GM23338 (cell line): ENCODE results near the gene HFE. TPM values are rescaled to one million over a fixed set of nuclear protein-coding genes. Genes with fewer than 3 reads are reported as not detected.

Experiments used
- ATAC-seq: fragments of 200-7000 bp; cut with Tn5 transposase; 3 replicates; pipeline ENCODE4 v1.9.1; 2020
- DNase-seq: peaks from one replicate; pipeline ENCODE4 v3.0.0-alpha.2; 2015; ENCODE audit warnings: low spot score
- H2AFZ ChIP-seq: fragments of 200-600 bp; sonication (generic); 2 replicates; pipeline ENCODE4 v1.8.0; 2016; ENCODE audit warnings: antibody characterized with exemption, mild to moderate bottlenecking, moderate library complexity
- H3F3A ChIP-seq: fragments of 200-600 bp; sonication (generic); replicated peaks from 2 replicates; pipeline ENCODE4 v1.8.0; 2017; ENCODE audit warnings: antibody characterized with exemption, mixed run types, low read depth
- H3K27ac ChIP-seq: fragments of 200-600 bp; sonication (generic); 2 replicates; pipeline ENCODE4 v1.6.1; 2016; ENCODE audit warnings: low read depth
- H3K27me3 ChIP-seq: fragments of 200-600 bp; sonication (generic); 2 replicates; pipeline ENCODE4 v1.8.0; 2016; ENCODE audit warnings: mild to moderate bottlenecking, mixed run types, moderate library complexity; ENCODE audit not compliant: insufficient read depth
- H3K36me3 ChIP-seq: fragments of 200-600 bp; sonication (generic); 2 replicates; pipeline ENCODE4 v1.8.0; 2016; ENCODE audit warnings: mild to moderate bottlenecking; ENCODE audit not compliant: insufficient read depth
- H3K4me1 ChIP-seq: fragments of 200-600 bp; sonication (generic); 2 replicates; pipeline ENCODE4 v1.8.0; 2016; ENCODE audit warnings: mild to moderate bottlenecking, moderate library complexity; ENCODE audit not compliant: insufficient read depth
- H3K4me2 ChIP-seq: fragments of 200-600 bp; sonication (generic); 2 replicates; pipeline ENCODE4 v1.7.1; 2017; ENCODE audit warnings: mixed run types
- H3K4me3 ChIP-seq: fragments of 200-600 bp; sonication (generic); 2 replicates; pipeline ENCODE4 v1.6.1; 2016; ENCODE audit warnings: mixed run types
- H3K79me2 ChIP-seq: fragments of 200-600 bp; sonication (generic); replicated peaks from 2 replicates; pipeline ENCODE4 v1.8.0; 2017; ENCODE audit warnings: mild to moderate bottlenecking; ENCODE audit not compliant: insufficient read depth
- H3K9me2 ChIP-seq: fragments of 200-600 bp; sonication (generic); 2 replicates; pipeline ENCODE4 v1.8.0; 2017; ENCODE audit not compliant: insufficient read depth
- H4K20me1 ChIP-seq: fragments of 200-600 bp; sonication (generic); replicated peaks from 2 replicates; pipeline ENCODE4 v1.8.0; 2017; ENCODE audit warnings: mild to moderate bottlenecking; ENCODE audit not compliant: insufficient read depth
- H3K27ac Mint-ChIP-seq: 2 replicates; pipeline ENCODE4 v1.8.0; 2020; ENCODE audit warnings: inconsistent platforms, mild to moderate bottlenecking, moderate library complexity, mixed read lengths
- H3K27me3 Mint-ChIP-seq: 3 replicates; pipeline ENCODE4 v1.8.0; 2022; ENCODE audit warnings: low read depth, mild to moderate bottlenecking, moderate library complexity, mixed read lengths, inconsistent platforms; ENCODE audit not compliant: insufficient read depth, poor library complexity
- H3K36me3 Mint-ChIP-seq: 3 replicates; pipeline ENCODE4 v1.8.0; 2021; ENCODE audit warnings: low read depth, mild to moderate bottlenecking, inconsistent platforms, moderate library complexity, mixed read lengths
- H3K4me1 Mint-ChIP-seq: 3 replicates; pipeline ENCODE4 v1.8.0; 2020; ENCODE audit warnings: mild to moderate bottlenecking, inconsistent platforms, mixed read lengths
- H3K4me3 Mint-ChIP-seq: 3 replicates; pipeline ENCODE4 v1.8.0; 2021; ENCODE audit warnings: moderate library complexity, mild to moderate bottlenecking, inconsistent platforms, mixed read lengths
- H3K9me3 Mint-ChIP-seq: 3 replicates; pipeline ENCODE4 v1.8.0; 2020; ENCODE audit warnings: moderate library complexity, mild to moderate bottlenecking, inconsistent platforms, mixed read lengths
- CTCF ChIP-seq, 2 experiments: fragments of 200-600 bp in 1 of 2; sonication (generic) in 1 of 2; conservative IDR thresholded peaks; 2 replicates each; pipeline versions ENCODE4 v1.5.1 to v1.6.1; 2016 to 2017; ENCODE audit warnings: antibody characterized with exemption in 2 of 2, low read depth in 2 of 2, mild to moderate bottlenecking in 2 of 2, moderate library complexity in 1 of 2
- ETS1 ChIP-seq: IDR thresholded peaks from 2 replicates; pipeline ENCODE4 v1.6.1; 2016; ENCODE audit warnings: antibody characterized with exemption
- EZH2phosphoT487 ChIP-seq: fragments of 200-600 bp; sonication (generic); IDR thresholded peaks from one replicate; pipeline ENCODE4 v1.8.1; 2018; ENCODE audit warnings: antibody characterized with exemption; ENCODE audit not compliant: unreplicated experiment
- POLR2AphosphoS5 ChIP-seq: IDR thresholded peaks from 2 replicates; pipeline ENCODE4 v1.6.1; 2016; ENCODE audit warnings: antibody characterized with exemption, low read depth
- REST ChIP-seq: IDR thresholded peaks from one replicate; pipeline ENCODE4 v1.6.1; 2018; ENCODE audit warnings: antibody characterized with exemption; ENCODE audit not compliant: unreplicated experiment
- ZNF331 ChIP-seq: fragments of 250-450 bp; sonication (Bioruptor Pico); IDR thresholded peaks from 2 replicates; pipeline ENCODE4 v1.5.0; 2020; ENCODE audit warnings: low read depth, mild to moderate bottlenecking, moderate library complexity
- polyA plus RNA-seq: library from polyadenylated mRNA; unstranded; fragments of >200 nt; fragmentation: Nextera tagmentation; extraction: Ambion mirVana; gene quantifications from 2 replicates; pipeline ENCODE4 v1.2.1, GENCODE V29; 2016
- total RNA-seq: library from RNA; depleted of rRNA; stranded (reverse); fragments of >200 nt; shearing (Covaris generic); gene quantifications from 2 replicates; pipeline ENCODE4 v1.2.3, GENCODE V29; 2014

Gene HFE
- total and polyA plus RNA-seq, 2 experiments from 2014 or later, result 0.53 to 0.63 TPM

- peaks cover 14% of the 10 kb centered on the region for H3K4me1 Mint-ChIP-seq
- H3K27ac ChIP-seq, result no peak overlapping the region
- no peak overlapping the region for H3K4me3 ChIP-seq
- peaks cover 63% of the 10 kb centered on the region for H3K79me2 ChIP-seq
- no peak overlapping the region; the same call in 2 of the 3 replicates for H3K4me3 Mint-ChIP-seq
- H3K27me3 ChIP-seq, result no peaks in the 10 kb centered on the region
- no peaks in the 10 kb centered on the region for H3F3A ChIP-seq
- H3K9me3 Mint-ChIP-seq, result no peaks in the 10 kb centered on the region
- H2AFZ ChIP-seq, result no peak overlapping the region
- H3K9me2 ChIP-seq, result no peaks in the 10 kb centered on the region
- TF ChIP-seq ZNF331 (CRISPR knock-in tag), result no peak
- no peak for TF ChIP-seq REST
- TF ChIP-seq POLR2AphosphoS5, result no peak
- TF ChIP-seq CTCF (conservative IDR thresholded peaks at IDR 0.05; ENCODE audit: low read depth in 2 of 2), result no peak
- H3K27ac Mint-ChIP-seq, result no peak overlapping the region
- H3K4me2 ChIP-seq, result no peak overlapping the region
- peaks cover 8% of the 10 kb centered on the region; the same call in 1 of the 2 replicates for H3K36me3 ChIP-seq
- H4K20me1 ChIP-seq, result peaks cover 12% of the 10 kb centered on the region
- peaks cover 24% of the 10 kb centered on the region for H3K36me3 Mint-ChIP-seq
- peaks cover 5% of the 10 kb centered on the region for H3K27me3 Mint-ChIP-seq
- no peaks in the 10 kb centered on the region for H3K4me1 ChIP-seq
- ATAC-seq (no peak), DNase-seq (no peak)
Observed at GRCh38 chr6:26131618-26132017, 44.4 kb downstream of the HFE start.

- no peaks in the 10 kb centered on the region; the same call in 1 of the 3 replicates for H3K4me1 Mint-ChIP-seq
- ATAC-seq (no peak), DNase-seq (no peak)
- no peaks in the 10 kb centered on the region for H3K9me3 Mint-ChIP-seq
- 0 out of 2 replicates have a peak overlapping the region, but pooled peaks have one; percentile 14 for H3K27ac ChIP-seq
- no peak overlapping the region for H3K4me2 ChIP-seq
- peaks cover 42% of the 10 kb centered on the region for H3K79me2 ChIP-seq
- H3K4me1 ChIP-seq, result no peaks in the 10 kb centered on the region
- H3K4me3 Mint-ChIP-seq, result no peak overlapping the region; the same call in 2 of the 3 replicates
- no peaks in the 10 kb centered on the region for H3F3A ChIP-seq
- peaks cover 7% of the 10 kb centered on the region for H4K20me1 ChIP-seq
- peaks cover 6% of the 10 kb centered on the region; the same call in 1 of the 3 replicates for H3K36me3 Mint-ChIP-seq
- no peak overlapping the region for H3K27ac Mint-ChIP-seq
- H3K4me3 ChIP-seq, result no peak overlapping the region
- H3K27me3 ChIP-seq, result no peaks in the 10 kb centered on the region
- H3K9me2 ChIP-seq, result no peaks in the 10 kb centered on the region
- H2AFZ ChIP-seq, result no peak overlapping the region
- H3K27me3 Mint-ChIP-seq, result peaks cover 5% of the 10 kb centered on the region
- H3K36me3 ChIP-seq, result 0 out of 2 replicates have a peak, but pooled peaks cover 11% of the 10 kb centered on the region
- TF ChIP-seq ETS1 (no peak), REST (no peak), EZH2phosphoT487 (no peak)
Observed at GRCh38 chr6:26133730-26134129, 46.5 kb downstream of the HFE start.
